ENCODE data around the gene WDPCP. TPM values are rescaled to one million over a fixed set of nuclear protein-coding genes. Genes with fewer than 3 reads are reported as not detected.

Gene WDPCP
- total RNA-seq, 1 donor from 2014 or later = 4.3 TPM

GRCh38 chr2:63520793-63521192 lies 67.5 kb downstream of the WDPCP start:
- Mint-ChIP-seq H3K9me3 (ENCODE audit: unreplicated experiment) (peaks cover 2% of the 10 kb centered on the region), H3K4me1 (ENCODE audit: low read depth, unreplicated experiment) (no peaks in the 10 kb centered on the region), H3K27me3 (ENCODE audit: unreplicated experiment) (peaks cover 4% of the 10 kb centered on the region), H3K36me3 (ENCODE audit: unreplicated experiment) (peaks cover 17% of the 10 kb centered on the region), H3K27ac (ENCODE audit: unreplicated experiment) (no peak overlapping the region), H3K4me3 (ENCODE audit: unreplicated experiment) (no peak overlapping the region)
- TF ChIP-seq, protein P1, sequence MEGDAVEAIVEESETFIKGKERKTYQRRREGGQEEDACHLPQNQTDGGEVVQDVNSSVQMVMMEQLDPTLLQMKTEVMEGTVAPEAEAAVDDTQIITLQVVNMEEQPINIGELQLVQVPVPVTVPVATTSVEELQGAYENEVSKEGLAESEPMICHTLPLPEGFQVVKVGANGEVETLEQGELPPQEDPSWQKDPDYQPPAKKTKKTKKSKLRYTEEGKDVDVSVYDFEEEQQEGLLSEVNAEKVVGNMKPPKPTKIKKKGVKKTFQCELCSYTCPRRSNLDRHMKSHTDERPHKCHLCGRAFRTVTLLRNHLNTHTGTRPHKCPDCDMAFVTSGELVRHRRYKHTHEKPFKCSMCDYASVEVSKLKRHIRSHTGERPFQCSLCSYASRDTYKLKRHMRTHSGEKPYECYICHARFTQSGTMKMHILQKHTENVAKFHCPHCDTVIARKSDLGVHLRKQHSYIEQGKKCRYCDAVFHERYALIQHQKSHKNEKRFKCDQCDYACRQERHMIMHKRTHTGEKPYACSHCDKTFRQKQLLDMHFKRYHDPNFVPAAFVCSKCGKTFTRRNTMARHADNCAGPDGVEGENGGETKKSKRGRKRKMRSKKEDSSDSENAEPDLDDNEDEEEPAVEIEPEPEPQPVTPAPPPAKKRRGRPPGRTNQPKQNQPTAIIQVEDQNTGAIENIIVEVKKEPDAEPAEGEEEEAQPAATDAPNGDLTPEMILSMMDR (IDR thresholded peaks at IDR 0.05; ENCODE audit: partially characterized antibody, unreplicated experiment) = no peak
- no peak for DNase-seq

- H3K4me3 Mint-ChIP-seq (ENCODE audit: unreplicated experiment) = no peak overlapping the region
- TF ChIP-seq, protein P1 (IDR thresholded peaks at IDR 0.05; ENCODE audit: partially characterized antibody, unreplicated experiment) = no peak
- DNase-seq = no peak
- H3K27ac Mint-ChIP-seq (ENCODE audit: unreplicated experiment) = no peak overlapping the region
- no peaks in the 10 kb centered on the region for H3K4me1 Mint-ChIP-seq (ENCODE audit: low read depth, unreplicated experiment)
- H3K9me3 Mint-ChIP-seq (ENCODE audit: unreplicated experiment) = peaks cover 4% of the 10 kb centered on the region
- H3K36me3 Mint-ChIP-seq (ENCODE audit: unreplicated experiment) = peaks cover 3% of the 10 kb centered on the region
- peaks cover 4% of the 10 kb centered on the region for H3K27me3 Mint-ChIP-seq (ENCODE audit: unreplicated experiment)
Observed at GRCh38 chr2:63514781-63515180, 73.5 kb downstream of the WDPCP start.

GRCh38 chr2:63514237-63514716 lies 74.0 kb downstream of the WDPCP start:
- Mint-ChIP-seq H3K36me3 (ENCODE audit: unreplicated experiment) (peaks cover 3% of the 10 kb centered on the region), H3K27me3 (ENCODE audit: unreplicated experiment) (peaks cover 4% of the 10 kb centered on the region), H3K9me3 (ENCODE audit: unreplicated experiment) (peaks cover 2% of the 10 kb centered on the region), H3K27ac (ENCODE audit: unreplicated experiment) (no peak overlapping the region), H3K4me3 (ENCODE audit: unreplicated experiment) (no peak overlapping the region), H3K4me1 (ENCODE audit: low read depth, unreplicated experiment) (no peaks in the 10 kb centered on the region)
- TF ChIP-seq, protein P1 (IDR thresholded peaks at IDR 0.05; ENCODE audit: partially characterized antibody, unreplicated experiment) = no peak
- no peak for DNase-seq

- no peak for DNase-seq
- no peaks in the 10 kb centered on the region for H3K27me3 Mint-ChIP-seq (ENCODE audit: unreplicated experiment)
Observed at GRCh38 chr2:63506320-63506719, 82.0 kb downstream of the WDPCP start.

GRCh38 chr2:63503818-63504217 lies 84.5 kb downstream of the WDPCP start:
- peaks cover 20% of the 10 kb centered on the region for H3K4me1 Mint-ChIP-seq (ENCODE audit: low read depth, unreplicated experiment)
- no peak overlapping the region for H3K4me3 Mint-ChIP-seq (ENCODE audit: unreplicated experiment)
- H3K36me3 Mint-ChIP-seq (ENCODE audit: unreplicated experiment) = peaks cover under 1% of the 10 kb centered on the region
- no peaks in the 10 kb centered on the region for H3K27me3 Mint-ChIP-seq (ENCODE audit: unreplicated experiment)
- H3K9me3 Mint-ChIP-seq (ENCODE audit: unreplicated experiment) = peaks cover 3% of the 10 kb centered on the region
- DNase-seq = no peak
- no peak overlapping the region for H3K27ac Mint-ChIP-seq (ENCODE audit: unreplicated experiment)
- TF ChIP-seq, protein P1 (IDR thresholded peaks at IDR 0.05; ENCODE audit: partially characterized antibody, unreplicated experiment) = no peak

More at GRCh38 chr2:63506320-63506719, 82.0 kb downstream of the WDPCP start:
- TF ChIP-seq, protein P1 (IDR thresholded peaks at IDR 0.05; ENCODE audit: partially characterized antibody, unreplicated experiment) = no peak
- peaks cover 4% of the 10 kb centered on the region for H3K9me3 Mint-ChIP-seq (ENCODE audit: unreplicated experiment)
- H3K36me3 Mint-ChIP-seq (ENCODE audit: unreplicated experiment) = peaks cover 8% of the 10 kb centered on the region
- no peak overlapping the region for H3K4me3 Mint-ChIP-seq (ENCODE audit: unreplicated experiment)
- H3K27ac Mint-ChIP-seq (ENCODE audit: unreplicated experiment) = no peak overlapping the region
- H3K4me1 Mint-ChIP-seq (ENCODE audit: low read depth, unreplicated experiment) = peaks cover 20% of the 10 kb centered on the region
